Measurements from ENCODE around the gene CCNF.

CCNF gene

DNA sequence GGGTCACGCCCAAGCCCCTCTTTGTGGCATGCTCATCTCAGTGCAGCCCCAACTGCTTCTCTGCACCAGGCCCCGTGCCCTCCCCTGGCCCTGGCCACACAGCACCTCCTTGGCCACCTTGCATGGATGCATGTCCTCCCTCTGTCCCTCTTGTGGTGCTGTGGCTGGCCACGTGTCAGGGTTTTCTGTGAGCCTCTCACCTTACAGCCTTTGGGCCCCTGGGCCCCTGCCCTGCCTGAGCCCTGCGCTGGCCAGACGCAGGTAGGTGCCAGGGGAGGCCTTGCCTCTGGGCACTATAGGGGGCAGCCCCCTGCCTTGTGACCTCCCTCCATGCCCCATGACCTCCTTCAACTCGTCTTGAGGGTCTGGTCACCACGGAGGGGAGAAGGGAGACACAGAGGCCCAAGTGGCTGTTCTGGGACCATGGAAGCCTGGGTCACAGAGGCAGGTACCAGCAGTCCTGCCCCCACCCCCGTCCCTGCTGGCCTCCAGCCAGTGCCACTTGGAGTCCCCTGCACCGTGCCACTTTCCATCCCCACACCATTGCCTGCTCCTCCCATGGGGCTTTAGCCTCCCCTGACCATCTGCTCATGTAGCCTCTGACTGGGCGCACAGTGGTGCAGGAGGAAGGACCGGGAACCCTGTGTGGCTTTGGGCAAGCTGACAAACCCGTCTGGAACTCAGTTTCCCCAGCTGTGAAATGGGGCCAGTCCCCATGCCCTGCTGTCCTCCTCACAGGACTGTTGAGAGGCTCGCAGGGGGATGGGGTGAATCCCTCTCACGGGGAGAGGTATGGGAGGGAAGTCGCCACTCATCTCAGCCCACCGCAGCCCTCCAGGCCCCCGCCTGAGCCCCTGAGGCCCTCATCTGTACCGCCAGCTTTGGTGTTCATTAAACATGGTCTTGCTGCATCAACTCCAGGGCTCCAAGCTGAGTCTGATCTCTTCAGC lies 73.0 kb downstream of the CCNF start:
- DNase-seq (ENCODE audit: low read depth, low spot score): no peak

DNA sequence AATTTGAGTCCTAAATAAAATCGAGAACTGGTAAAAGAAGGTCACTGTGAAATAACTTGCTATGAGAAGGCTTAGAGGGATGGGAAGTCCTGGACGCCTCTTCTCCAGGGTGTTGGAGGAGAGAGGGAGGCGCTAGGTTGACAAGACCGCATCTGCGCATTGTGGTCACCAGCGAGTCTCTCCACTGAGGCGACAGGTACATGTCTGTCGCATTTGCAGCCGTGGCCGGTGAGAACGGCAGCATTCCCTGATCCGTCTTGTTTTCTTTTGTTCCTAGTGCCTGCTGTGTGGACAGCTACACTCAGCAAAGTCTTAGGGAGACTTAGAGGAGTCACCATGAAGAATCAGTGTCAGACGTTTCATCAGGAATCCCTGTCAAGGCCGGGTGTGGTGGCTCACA lies 76.4 kb downstream of the CCNF start:
- no peak for DNase-seq (ENCODE audit: low read depth, low spot score)

DNA sequence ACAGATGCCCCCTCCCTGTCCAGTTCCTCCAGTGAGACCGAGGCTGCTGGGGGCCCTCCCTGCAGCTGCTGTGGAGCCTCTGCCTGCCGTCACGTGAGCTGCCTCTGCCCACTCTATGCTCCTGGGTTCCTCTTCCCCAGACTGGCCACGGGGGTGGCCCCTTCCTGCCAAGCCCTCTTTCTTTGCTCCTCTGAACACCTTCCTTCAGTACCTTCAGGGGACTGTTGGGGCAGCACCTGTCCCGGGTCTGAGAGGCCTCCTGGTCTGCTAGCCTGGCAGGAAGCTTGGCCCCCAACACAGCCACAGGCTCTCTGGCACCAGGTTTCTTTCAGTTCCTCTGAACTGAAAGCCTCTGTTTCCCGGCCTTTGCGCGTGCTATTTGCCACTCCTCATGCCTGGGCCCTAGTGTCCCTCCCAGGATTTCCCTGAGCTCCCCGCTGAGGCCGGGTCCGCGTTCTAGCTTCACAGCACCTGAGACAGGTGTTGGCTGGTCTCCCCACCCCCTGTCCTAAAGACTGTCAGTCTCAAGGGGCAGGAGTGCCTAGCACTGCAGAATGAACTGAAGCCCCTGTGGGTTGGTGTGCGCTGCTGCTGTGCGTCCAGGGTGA lies 77.9 kb downstream of the CCNF start:
- no peak for DNase-seq (ENCODE audit: low read depth, low spot score)

DNA sequence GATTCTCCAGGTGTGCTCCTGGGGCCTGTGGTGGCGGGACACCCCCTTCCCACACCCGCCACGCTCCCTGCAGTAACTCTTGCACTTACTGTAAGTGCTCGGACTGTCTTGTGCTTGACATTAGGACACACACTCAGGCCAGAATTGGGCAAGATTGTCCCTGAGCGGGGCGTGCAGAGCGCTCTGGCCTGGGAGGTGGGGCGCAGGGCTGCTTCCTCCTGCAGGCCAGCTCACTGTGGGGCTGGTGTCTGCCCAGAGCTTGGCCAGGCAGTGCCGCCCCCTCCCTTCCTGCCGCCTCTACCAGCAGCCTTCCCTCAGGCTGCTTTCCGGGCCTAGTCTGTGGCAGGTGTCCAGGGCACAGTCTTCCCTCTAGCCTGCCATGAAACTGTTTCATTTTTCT lies 78.4 kb downstream of the CCNF start:
- DNase-seq (ENCODE audit: low read depth, low spot score): no peak
